Colon (tissue), 2 donors: Measurements from ENCODE around the gene AKT1S1.

ENCODE experiments used
- FAIRE-seq: peaks from 2 replicates; lab custom pipeline; 2012; peaks lifted over from hg19 to GRCh38; lab: Jason Lieb, UNC
- donor health status: control.
- donor health status: control.

The AKT1S1 gene

GRCh38 chr19:49882643-49883042 lies 5.5 kb upstream of the AKT1S1 start:
- no peak for FAIRE-seq

- no peak for FAIRE-seq
Observed at GRCh38 chr19:49881672-49882394, 4.7 kb upstream of the AKT1S1 start.

GRCh38 chr19:49881186-49881585 lies 4.0 kb upstream of the AKT1S1 start:
- no peak for FAIRE-seq

- FAIRE-seq = no peak
Observed at GRCh38 chr19:49880162-49880869, 3.2 kb upstream of the AKT1S1 start.

DNA sequence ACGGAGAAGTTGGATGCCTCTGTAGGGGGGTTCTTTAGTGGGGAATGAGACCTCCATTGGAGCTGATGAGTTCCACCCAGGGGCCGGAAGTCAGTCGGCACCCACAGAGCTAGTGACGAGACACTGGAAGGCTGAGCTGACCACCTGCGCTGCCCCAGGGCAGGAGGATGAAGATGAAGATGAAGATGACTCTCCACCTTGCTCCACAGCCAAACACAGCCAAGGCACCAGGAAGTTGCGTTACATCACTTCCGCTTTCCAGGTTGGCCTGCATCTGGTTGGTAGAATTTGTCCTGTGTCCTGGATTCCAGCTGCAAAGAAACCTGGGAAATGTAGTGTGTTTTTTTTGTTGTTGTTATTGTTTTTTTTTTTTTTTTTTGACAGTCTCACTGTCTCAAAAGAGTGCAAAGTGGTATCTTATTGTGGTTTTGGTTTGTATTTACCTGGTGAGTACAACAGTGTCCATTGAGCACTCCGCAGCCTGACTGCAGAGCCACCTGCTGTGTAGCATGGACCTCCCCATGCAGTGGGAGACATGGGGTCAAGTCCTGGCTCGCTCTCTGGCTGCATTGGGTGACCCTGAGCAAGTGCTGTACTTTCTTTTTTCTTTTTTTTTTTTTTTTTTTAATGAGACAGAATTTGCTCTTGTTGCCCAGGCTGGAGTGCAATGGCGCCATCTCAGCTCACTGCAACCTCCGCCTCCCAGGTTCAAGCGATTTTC lies 2.2 kb upstream of the AKT1S1 start:
- FAIRE-seq = no peak

GRCh38 chr19:49878744-49879070 lies 1.6 kb upstream of the AKT1S1 start:
- no peak for FAIRE-seq

- no peak for FAIRE-seq
Observed at GRCh38 chr19:49877879-49878743, 956 bp upstream of the AKT1S1 start.

- FAIRE-seq = peak; percentile 92
Observed at GRCh38 chr19:49876422-49877019, 634 bp downstream of the AKT1S1 start.

- FAIRE-seq = no peak
Observed at GRCh38 chr19:49875857-49876421, 1.2 kb downstream of the AKT1S1 start.

DNA sequence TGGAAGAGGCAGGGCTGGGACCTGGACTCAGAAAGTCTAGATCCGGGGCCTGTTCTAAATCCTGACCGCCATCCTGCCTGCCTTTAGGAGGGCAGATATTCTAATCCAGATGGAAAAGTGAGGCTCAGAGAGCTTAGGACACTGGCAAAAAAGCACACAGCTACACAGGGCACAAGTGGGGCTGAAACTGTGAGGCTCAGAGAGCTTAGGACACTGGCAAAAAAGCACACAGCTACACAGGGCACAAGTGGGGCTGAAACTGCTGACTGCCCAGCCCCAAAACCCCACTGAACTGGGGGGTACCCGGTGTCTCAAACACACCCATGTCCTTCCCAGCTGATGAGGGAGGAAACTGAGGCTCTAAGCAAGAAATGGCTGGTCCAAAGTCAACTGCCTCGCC lies 2.0 kb downstream of the AKT1S1 start:
- no peak for FAIRE-seq

DNA sequence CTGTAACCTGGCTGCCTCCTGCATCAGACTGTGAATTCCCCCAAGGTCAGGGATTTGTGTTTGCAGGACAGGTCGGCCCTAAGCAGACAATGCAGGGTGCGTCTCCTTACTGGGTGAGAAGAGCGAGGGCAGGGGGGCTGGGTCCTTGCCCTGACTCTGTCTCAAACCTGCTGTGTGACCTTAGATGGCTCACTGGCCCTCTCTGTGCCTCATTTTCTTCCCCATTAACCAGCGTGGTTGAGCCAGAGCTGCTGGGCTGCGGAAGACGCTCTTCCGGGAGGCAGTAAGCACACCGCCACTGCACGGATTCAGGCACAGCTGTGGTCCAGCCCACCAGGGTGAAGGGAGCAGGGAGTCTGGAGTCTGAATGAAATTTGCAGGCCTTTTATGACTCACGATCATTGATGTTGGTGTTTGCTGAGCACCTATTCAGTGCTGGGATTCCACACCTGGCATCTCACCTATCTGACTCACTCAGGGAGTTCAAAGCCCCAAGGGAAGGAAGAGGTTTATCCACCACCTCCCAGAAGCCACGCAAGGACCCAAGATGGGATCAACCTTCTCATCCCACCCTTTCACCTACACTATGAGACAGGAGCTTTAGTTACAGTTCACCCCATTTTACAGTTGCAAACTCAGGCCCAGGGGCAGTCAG lies 2.5 kb downstream of the AKT1S1 start:
- no peak for FAIRE-seq

DNA sequence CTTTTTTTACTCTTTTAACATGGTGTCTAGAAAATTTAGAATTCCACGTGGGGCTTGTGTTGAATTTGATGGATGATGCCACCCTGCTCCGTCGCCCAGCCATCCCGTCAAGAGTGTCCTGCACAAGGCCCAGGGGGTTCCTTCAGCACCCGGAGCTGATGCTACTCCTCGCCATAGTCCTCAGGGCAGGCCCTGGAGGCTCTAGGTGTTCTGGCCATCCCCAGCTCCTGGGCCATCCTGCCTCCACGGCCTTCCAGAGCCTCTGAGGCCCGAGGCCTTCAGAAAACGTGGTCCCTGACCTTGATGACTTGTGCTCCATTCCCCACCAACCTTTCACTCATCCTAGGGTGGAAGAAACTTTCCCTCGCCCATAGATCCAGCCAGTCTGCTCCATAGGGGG lies 3.3 kb downstream of the AKT1S1 start:
- no peak for FAIRE-seq

DNA sequence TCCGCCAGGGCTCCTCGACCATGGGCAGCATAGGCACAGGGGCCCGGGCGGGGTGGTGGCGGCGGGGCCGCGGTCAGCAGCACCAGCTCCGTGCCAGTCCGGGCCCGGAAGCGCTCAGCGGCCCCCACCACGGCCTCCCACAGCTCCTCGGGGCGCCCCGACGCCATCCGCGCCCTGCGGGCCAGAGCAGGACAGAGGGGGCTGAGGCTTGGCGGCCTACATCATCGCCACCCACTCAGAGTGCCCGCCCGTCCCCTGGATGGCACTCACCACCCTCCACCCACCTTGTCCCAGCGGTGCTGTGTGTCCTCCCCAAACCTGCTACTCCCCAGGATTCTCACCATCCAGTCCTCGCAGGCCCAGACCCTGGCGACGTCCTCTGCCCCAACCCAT lies 4.0 kb downstream of the AKT1S1 start:
- FAIRE-seq = no peak

DNA sequence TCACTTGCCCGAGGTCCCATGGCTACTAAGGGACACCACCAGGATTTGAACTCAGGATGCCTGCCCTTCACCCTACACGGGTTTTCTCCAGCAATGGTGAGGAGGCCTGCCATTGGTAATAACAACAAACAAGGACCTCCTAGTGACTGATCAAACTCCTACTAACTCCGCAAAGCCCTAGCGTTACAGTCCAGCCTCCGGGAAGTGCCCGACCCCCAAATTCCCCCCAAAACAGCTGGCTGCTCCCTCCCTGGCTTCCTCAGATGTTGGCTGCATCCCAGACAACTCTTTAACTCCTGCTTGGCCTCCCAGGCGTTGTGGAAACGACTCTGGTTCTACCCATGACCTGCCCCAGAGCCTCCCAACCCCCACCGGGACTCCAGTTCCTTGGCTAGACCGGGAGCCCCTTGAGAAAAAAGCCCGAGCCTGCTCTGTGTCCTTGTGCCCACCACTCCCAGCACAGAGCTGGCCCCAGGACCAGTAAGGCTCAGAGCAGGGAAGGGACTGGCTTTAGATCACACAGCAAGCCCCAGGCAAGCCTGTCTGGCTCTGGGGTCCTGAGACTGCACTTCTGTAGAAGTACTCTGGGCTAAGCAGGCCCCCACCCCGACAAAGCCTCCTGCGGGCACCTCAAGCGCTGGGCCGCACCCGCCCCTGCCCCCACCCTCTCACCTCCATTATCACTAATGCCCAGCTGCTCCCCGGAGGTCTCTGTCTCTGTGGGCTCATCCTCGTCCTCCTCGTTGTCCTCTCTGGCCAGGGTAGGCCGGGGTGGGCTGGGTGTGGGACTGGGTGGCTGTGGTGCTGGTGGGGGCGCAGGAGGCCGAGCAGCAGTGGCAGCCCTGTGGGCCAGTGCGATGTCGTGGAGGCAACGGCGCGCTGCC lies 4.7 kb downstream of the AKT1S1 start:
- FAIRE-seq = no peak

DNA sequence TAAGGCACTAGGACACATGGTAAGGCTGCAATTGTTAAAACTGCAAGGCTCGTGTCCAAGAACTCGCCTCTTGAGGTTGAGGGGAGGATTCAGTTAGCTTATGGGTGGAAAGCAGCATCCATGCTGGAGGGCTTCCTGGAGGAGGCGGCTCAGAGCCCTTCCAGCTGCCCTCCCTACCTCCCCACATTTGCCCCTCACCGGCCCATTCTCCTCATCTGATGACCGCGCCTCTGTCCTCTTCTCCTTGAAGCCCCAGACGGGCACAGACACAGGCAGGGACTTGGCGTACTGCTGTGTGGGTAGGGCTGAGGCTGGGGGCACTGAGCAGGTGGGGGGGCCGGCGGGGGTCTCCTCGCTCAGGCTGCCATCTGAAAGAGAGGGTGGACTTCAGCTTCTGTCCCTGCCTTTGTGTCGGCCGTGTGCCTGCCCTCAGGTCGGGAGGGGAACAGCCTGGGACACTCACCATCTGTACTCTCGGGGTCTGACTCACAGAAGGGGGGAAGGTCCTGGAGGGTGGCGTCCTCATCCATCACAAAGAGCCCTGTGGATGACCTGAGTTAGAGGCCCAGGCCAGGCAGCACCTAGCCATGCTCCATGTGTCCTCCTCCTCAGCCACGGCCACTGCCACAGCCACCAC lies 5.7 kb downstream of the AKT1S1 start:
- no peak for FAIRE-seq

DNA sequence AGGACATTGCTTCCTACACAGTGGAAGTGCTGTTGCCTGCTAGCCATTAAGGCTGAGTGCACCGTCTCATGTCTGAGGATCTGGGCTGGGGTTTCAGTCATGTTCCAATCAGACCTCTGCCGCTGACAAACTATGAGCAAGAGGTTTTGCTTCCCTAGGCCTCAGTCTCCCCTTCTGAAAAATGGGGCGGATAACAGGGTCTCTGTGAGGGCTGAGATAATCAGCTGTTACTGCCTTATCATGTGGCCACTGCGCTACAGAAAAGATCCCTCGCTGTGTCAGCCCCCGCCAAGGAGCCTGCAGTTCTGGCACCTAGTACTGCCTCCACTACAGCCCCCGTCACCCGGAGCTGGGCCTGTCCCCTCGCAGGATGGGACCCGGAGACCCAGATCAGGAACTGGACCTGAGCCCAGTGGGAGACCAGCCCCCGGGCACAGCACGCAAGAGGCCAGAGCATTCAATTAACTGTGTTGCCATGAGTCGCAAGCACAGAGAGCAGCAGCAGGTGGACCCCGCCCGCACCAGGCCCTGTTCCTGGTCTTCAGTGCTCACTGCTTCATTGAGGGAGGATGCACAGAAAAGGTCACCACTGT lies 6.8 kb downstream of the AKT1S1 start:
- no peak for FAIRE-seq

DNA sequence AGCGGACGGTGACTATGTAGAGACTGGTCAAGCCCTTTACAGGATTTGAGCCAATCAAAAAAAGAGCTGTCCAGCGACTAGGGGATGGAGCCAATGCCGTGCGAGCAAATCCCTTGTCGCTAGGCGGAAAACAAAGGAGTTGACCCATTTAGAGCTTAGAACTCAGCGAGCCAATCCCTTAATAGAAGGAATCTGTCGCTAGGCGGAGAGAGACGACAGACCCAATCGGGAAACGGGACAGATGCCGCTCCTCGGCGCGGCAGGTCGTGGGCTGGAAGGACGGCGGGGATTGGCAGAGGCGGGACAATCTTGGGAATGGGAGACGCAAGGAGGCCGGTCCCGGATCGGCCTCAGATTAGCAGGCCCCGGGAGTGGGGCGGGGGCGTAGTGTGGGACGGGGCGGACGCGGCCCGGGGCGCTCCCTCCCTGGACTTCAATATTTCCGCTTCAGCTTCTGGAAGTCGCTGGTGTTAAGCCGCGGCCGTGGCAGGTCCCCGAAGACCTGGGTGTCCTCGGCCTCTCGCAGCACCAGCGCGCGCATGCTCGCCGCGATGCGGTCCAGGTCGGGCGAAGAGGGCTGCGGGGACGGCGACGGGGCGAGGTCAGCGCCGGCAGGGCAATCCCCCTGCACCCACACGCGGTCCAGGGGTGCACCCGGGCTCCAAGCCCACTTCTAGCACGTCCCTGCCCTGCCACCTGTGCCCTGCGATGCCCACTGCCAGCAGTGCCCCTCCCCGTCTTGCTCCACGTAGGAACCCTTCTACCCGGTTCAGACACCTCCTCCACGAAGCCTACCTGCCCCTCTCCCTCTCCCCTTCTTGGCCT lies 7.5 kb downstream of the AKT1S1 start:
- FAIRE-seq = peak; percentile 98

DNA sequence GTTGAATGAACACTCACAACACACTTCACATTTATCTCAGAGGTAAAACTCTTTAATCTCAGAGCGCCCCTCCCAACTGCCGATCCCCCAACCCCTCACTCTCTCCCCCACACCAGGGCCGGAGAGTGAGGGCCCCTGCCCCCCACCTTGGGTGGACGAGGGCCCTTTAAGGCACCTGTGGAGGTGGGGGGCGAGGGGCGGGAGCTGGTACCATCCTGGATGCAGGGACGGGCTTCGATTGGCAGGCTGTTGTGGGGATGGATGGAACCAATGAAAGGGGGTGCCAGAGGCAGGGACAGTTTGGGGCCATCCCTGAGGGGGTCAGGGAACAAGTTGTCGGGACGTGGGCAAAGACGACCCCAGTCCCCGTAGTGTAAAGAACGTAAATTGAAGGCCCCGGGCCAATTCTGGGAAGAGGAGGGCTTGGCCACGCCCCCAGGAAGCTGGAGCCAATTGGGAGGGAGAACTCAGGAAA lies 8.1 kb downstream of the AKT1S1 start:
- no peak for FAIRE-seq
